Testis (tissue), 2 donors: ENCODE data around the gene FCN3.

Source experiments
- POLR2A ChIP-seq: fragments of 450-650 bp; IDR thresholded peaks from one replicate; pipeline ENCODE4 v1.6.1; 2017; ENCODE audit warnings: antibody characterized with exemption, mild to moderate bottlenecking, moderate library complexity
- TF ChIP-seq, protein P1 (sequence below), 3 experiments: fragments of 450-650 bp in 2 of 3; fragments of 200-600 bp in 1 of 3; sonication (generic) in 1 of 3; IDR thresholded peaks; one replicate each; pipeline ENCODE4 v1.5.1; 2016 to 2019; ENCODE audit warnings: antibody characterized with exemption in 3 of 3, mild to moderate bottlenecking in 2 of 3, moderate library complexity in 1 of 3

DNA sequence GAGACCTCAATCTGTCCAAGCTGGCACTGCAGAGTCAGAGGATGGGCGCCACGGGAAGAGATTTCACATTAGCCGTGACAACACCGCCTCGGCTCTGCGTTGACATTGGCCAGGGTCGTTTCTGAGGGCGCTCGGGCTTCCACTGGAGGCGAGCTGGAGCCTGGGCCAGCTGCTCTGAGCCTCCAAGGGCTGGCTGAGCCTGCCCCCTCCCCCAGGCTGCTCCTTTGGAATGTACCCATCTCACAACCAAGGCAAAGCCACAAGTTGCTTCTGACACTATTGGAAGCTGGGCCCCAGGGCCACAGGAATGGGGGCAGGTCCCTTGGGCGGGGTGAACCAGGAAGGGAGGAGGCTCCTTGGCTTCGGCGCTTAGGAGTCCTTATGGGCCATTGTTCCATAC, 30.4 kb upstream of the FCN3 start:
- TF ChIP-seq, protein P1, sequence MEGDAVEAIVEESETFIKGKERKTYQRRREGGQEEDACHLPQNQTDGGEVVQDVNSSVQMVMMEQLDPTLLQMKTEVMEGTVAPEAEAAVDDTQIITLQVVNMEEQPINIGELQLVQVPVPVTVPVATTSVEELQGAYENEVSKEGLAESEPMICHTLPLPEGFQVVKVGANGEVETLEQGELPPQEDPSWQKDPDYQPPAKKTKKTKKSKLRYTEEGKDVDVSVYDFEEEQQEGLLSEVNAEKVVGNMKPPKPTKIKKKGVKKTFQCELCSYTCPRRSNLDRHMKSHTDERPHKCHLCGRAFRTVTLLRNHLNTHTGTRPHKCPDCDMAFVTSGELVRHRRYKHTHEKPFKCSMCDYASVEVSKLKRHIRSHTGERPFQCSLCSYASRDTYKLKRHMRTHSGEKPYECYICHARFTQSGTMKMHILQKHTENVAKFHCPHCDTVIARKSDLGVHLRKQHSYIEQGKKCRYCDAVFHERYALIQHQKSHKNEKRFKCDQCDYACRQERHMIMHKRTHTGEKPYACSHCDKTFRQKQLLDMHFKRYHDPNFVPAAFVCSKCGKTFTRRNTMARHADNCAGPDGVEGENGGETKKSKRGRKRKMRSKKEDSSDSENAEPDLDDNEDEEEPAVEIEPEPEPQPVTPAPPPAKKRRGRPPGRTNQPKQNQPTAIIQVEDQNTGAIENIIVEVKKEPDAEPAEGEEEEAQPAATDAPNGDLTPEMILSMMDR (IDR thresholded peaks at IDR 0.05), result no peak
- no peak for TF ChIP-seq POLR2A
